ENCODE data around the gene SPATA31D4. TPM values are rescaled to one million over a fixed set of nuclear protein-coding genes. Genes with fewer than 3 reads are reported as not detected.
"Not testable (repeated sequence)": the region's sequence is repeated elsewhere in the genome, so short reads cannot be mapped to it uniquely, and the experiment has no call there.

SPATA31D4 gene
- total RNA-seq, result not detected
- long read RNA-seq, result 0 reads

GRCh38 chr9:81928305-81928704 is at the start of gene SPATA31D4:
SPATA31D4 (plus strand) TSS chr9:81928428; CDS start chr9:81928514, 86 bp downstream.
- H3K36me3 ChIP-seq; H3K4me3 ChIP-seq; H3K27me3 ChIP-seq; intact Hi-C loops (cut with DNase I); DNase-seq; H3K9me3 ChIP-seq; H3K4me1 ChIP-seq; H3K27ac ChIP-seq; ATAC-seq: not testable (repeated sequence)

DNA sequence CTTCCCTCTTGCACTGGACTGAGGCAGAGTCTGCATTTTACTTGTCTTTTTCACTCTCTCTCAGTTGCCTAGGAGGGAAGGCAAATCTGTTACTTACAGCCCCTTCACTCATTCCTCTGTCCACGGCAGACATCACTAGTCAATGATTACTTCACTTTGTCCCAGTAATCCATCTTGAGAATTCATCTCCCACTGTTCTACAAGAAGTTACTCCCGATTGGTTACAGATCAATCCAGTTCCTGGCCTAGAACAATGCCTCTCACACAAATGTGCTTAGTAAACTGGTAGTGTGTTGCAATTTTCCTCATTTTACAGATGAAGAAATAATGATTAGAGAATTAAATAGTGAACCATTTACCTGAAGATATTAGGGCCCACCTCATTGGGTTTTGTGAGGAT is 49.7 kb upstream of the SPATA31D4 start:
- no peak for TF ChIP-seq CTCF (IDR thresholded peaks at IDR 0.05)
- intact Hi-C loops (cut with DNase I), result no loop called here
- no peaks in the 10 kb centered on the region for H3K36me3 ChIP-seq
- no peak overlapping the region for H3K4me3 ChIP-seq
- no peaks in the 10 kb centered on the region for H3K27me3 ChIP-seq
- ATAC-seq (no peak), DNase-seq (no peak)
- H3K4me1 ChIP-seq, result peaks cover 8% of the 10 kb centered on the region
- H3K27ac ChIP-seq, result no peak overlapping the region
- H3K9me3 ChIP-seq, result no peaks in the 10 kb centered on the region

- no peaks in the 10 kb centered on the region for H3K36me3 ChIP-seq
- H3K4me3 ChIP-seq, result no peak overlapping the region
- intact Hi-C loops (cut with DNase I), result no loop called here
- H3K9me3 ChIP-seq, result no peaks in the 10 kb centered on the region
- no peaks in the 10 kb centered on the region for H3K27me3 ChIP-seq
- H3K4me1 ChIP-seq, result peaks cover 6% of the 10 kb centered on the region
- ATAC-seq (no peak), DNase-seq (no peak)
- TF ChIP-seq CTCF (IDR thresholded peaks at IDR 0.05), result no peak
- H3K27ac ChIP-seq, result no peak overlapping the region
Measured at GRCh38 chr9:81879501-81879916, 48.7 kb upstream of the SPATA31D4 start.

DNA sequence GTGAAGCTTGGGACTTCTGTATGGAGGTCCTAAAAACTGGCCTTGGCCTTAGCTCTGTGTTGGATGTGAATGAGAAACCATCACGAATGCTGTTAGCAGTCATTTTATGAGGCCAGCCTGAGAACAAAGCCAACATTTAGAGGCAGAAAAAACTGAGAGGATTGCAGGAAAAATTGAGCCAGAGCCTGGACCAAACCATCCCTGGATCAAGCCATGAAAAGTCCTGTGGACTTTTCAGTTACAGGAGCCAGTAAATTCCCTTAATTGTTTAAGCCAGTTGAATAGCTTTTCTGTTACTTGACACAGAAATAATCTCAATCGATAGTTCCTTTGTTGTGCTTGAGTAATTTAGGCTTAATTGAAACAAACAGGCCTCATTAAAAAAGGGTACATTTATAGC is 42.6 kb upstream of the SPATA31D4 start:
- Histone ChIP-seq H3K36me3 (no peaks in the 10 kb centered on the region), H3K27me3 (no peaks in the 10 kb centered on the region), H3K27ac (no peak overlapping the region), H3K4me1 (no peaks in the 10 kb centered on the region), H3K9me3 (no peaks in the 10 kb centered on the region), H3K4me3 (no peak overlapping the region)
- intact Hi-C loops (cut with DNase I), result no loop called here
- no peak for ATAC-seq
- TF ChIP-seq CTCF (IDR thresholded peaks at IDR 0.05), result no peak
- DNase-seq, result no peak

GRCh38 chr9:81886665-81887064 is 41.6 kb upstream of the SPATA31D4 start:
- H3K4me1 ChIP-seq, result no peaks in the 10 kb centered on the region
- no peak overlapping the region for H3K4me3 ChIP-seq
- H3K27me3 ChIP-seq, result no peaks in the 10 kb centered on the region
- ATAC-seq (no peak), DNase-seq (no peak)
- intact Hi-C loops (cut with DNase I), result no loop called here
- TF ChIP-seq CTCF (IDR thresholded peaks at IDR 0.05), result no peak
- H3K36me3 ChIP-seq, result no peaks in the 10 kb centered on the region
- H3K27ac ChIP-seq, result no peak overlapping the region
- no peaks in the 10 kb centered on the region for H3K9me3 ChIP-seq

- TF ChIP-seq CTCF (IDR thresholded peaks at IDR 0.05), result no peak
- no peaks in the 10 kb centered on the region for H3K36me3 ChIP-seq
- DNase-seq, result no peak
- intact Hi-C loops (cut with DNase I), result no loop called here
- no peaks in the 10 kb centered on the region for H3K4me1 ChIP-seq
- H3K4me3 ChIP-seq, result no peak overlapping the region
- H3K27me3 ChIP-seq, result no peaks in the 10 kb centered on the region
- no peaks in the 10 kb centered on the region for H3K9me3 ChIP-seq
- H3K27ac ChIP-seq, result no peak overlapping the region
- ATAC-seq, result no peak
Measured at GRCh38 chr9:81890104-81890503, 38.1 kb upstream of the SPATA31D4 start.

Data from upper lobe of right lung (tissue), 1 donor.